Fibroblast of lung (primary cell): Measurements from ENCODE around the gene NLRC5.

Source experiments
- EZH2 ChIP-seq: IDR thresholded peaks from 2 replicates; pipeline ENCODE4 v1.5.1; 2012; ENCODE audit warnings: low read length, control low read depth, mild to moderate bottlenecking; ENCODE audit errors: missing control alignments
- TF ChIP-seq, protein P1 (sequence below), 2 donors: IDR thresholded peaks in 1 of 2; conservative IDR thresholded peaks in 1 of 2; 1 replicate in 1 of 2; 2 replicates in 1 of 2; pipeline ENCODE4 v1.5.1; 2011 to 2012; ENCODE audit warnings: low read length in 2 of 2, control low read depth in 1 of 2, inconsistent platforms in 1 of 2, low read depth in 1 of 2, mild to moderate bottlenecking in 1 of 2

DNA sequence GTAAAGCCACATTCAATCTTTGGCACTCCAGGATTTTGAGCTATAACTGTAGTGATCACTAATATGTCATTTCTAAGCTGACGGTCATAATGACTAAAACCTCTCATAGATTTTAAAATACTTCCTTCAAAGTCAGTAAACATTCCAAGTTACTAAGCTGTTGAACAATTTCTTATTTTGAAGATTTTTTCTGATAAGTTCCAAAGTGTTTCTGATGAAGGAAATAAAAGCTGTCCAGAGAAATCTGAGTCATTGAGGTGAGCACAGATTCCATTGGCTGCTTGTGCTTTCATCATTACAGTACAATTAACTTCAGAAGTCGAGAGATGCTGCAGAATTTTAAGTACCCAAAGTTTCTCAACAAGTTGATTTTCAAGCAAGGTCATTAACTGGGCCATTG is 23.9 kb downstream of the NLRC5 start:
- TF ChIP-seq, protein P1, sequence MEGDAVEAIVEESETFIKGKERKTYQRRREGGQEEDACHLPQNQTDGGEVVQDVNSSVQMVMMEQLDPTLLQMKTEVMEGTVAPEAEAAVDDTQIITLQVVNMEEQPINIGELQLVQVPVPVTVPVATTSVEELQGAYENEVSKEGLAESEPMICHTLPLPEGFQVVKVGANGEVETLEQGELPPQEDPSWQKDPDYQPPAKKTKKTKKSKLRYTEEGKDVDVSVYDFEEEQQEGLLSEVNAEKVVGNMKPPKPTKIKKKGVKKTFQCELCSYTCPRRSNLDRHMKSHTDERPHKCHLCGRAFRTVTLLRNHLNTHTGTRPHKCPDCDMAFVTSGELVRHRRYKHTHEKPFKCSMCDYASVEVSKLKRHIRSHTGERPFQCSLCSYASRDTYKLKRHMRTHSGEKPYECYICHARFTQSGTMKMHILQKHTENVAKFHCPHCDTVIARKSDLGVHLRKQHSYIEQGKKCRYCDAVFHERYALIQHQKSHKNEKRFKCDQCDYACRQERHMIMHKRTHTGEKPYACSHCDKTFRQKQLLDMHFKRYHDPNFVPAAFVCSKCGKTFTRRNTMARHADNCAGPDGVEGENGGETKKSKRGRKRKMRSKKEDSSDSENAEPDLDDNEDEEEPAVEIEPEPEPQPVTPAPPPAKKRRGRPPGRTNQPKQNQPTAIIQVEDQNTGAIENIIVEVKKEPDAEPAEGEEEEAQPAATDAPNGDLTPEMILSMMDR (conservative IDR thresholded peaks at IDR 0.05 in 1 of 2, IDR thresholded peaks at IDR 0.05 in 1 of 2; ENCODE audit: low read depth in 1 of 2, low read length in 2 of 2) = no peak
- TF ChIP-seq EZH2 = no peak
